ENCODE results near the gene SF3A1.
A peak's percentile ranks its signal among the peaks of the same experiment; 100 is the strongest.
"Not testable (repeated sequence)": the region's sequence is repeated elsewhere in the genome, so short reads cannot be mapped to it uniquely, and the experiment has no call there.

Gene SF3A1

DNA sequence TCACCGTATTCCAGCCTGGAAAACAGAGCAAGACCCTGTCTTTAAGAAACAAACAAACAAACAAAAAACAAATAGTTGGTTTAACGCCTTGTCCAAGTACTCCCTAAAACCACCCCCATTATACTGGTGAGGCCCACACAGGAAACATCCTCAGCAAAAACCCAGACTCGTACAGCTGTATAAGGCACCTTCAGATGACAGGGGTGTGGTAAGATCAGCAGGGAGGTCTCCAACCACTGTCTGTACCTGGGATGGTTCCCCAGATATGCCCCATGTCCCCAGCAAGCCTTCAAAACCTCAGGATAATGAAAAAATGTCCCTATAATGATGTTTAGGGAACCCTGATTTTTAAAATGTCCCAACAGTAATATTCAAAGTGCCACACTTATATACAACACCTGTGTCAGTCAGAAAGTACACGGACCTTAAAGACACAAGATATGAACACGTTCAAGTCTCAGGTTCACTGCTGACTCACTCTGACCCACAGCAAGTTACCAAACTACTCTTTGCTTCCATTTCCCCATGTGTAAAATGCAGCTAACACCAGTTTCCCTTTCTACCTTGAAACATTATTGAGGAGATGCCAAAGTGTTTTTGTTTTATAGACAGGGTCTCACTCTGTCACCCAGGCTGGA, 9.3 kb downstream of the SF3A1 start:
- DNase-seq (ENCODE audit: low read depth in 2 of 2) = no peak

DNA sequence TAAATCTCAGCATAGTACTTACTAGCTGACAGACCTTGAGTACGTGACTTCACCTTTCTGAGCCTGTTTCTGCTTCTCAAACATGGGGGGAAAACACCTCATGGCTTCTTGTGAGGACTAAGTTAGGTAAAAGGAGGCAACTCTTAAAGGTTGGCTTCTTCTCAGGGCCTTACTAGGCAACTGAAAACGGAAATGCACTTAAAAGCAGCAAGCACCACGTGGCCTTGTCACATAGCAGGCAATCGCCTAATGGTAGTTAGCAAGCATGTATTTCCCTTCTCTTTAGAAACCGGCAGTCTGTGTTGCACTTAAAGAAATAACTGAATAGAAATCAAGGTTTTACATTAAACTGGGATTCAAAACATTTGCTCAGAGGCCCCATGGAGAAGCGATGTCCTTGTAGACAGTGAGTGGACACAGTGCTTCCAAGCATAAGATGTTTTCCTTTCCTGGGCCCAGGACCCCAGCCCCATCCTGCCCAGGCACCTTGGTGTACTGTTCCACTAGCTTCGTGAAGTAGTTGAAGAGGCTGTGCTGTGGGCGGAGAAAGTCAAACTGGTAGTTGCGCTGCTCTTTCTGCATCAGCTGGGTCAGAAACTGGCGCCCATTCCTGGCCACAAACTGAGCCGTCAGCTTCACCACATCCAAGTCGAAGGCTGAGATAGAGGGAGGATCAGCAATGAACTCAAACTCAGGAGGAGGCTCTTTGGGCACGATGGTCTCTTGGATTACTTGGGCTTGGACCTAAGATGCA, 12.1 kb downstream of the SF3A1 start:
- no peak for DNase-seq (ENCODE audit: low read depth in 2 of 2)

DNA sequence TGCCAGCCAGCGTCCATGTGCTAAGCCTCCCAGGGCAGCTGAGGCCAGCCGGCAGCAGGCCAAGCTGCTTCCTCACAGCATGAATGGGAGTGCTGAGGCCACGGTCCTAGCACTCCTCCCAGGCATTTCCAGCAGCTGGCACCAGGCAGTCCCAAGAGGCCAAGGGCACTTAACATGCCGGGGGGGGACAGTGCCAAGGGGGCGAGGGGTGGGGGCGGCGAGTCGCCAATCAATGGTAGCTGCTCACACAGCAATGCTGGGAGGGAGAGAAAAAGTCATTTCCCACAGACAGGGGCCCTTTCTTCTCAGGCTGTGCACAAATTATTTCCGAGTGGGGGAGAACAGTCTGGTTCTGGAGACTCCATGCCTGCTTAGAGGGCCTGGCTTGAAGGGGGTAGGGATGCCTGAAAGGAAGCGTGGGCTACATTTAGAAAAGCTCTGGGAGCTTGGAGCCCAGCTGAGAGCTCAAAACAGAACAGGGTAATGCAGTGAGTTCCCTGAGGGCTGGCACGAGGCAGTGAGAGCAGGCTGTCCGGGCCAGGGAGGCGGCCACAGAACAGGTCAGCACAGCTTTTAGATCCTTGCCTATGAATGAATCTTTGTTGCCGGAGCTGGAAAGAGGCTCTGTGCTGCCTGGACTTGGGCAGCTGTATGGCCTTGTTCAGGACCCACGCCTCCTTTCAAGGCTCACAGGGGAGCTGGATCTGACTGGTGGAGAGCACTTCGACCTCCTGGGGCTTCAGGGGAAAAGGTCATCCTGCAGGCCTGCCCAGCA, 15.6 kb downstream of the SF3A1 start:
- no peak for DNase-seq (ENCODE audit: low read depth in 2 of 2)

DNA sequence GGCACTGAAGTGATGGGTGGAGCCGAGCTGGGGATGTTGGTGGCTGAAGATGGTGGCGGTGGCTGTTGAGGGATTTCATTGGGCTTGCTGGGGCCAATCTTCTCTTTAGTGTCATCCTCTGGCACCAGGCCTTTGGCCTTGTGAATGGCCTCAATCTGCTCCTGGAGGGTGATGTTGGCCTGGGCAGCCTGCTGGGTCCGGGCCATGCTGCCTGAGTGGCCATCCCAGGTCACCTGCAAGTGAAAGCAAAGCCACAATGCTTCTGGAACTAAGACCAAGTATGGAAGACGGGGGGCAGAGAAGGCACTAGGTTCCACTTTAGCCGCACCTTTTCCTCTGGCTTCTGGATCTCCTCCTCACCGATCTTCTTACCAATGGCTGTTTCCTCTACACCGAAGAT, 17.9 kb downstream of the SF3A1 start:
- no peak for DNase-seq (ENCODE audit: low read depth in 2 of 2)

DNA sequence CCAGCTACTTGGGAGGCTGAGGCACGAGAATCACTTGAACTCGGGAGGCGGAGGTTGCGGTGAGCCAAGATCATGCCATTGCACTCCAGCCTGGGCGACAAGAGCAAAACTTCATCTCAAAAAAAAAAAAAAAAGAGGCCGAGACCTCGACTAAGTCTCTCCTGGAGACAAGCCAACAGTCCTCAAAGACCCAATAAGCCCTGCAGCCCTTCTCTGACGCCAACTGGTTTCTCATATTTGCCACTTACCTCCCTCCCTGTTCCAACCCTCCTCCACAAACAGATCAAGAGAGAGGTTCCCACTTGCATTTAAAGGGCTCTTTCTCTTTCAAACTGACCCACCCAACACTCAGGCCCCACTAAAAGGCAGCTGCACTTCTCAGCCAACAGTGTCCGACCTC, 18.4 kb downstream of the SF3A1 start:
- DNase-seq (ENCODE audit: low read depth in 2 of 2) = not testable (repeated sequence)

DNA sequence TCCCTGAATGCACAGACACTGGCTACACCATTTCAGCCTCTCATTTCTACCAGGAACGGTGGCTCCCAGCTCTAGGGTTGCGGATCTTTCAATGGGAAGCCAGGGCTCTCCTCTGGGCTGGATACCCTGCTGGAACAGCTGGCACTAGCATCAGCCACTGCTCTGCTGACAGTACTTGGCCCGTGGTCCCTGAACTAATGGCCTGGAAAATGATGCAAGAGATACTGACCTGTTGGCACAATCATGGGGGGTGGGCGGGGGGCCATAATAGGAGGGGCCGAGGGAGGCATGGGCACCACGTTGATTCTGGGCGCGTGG, 19.3 kb downstream of the SF3A1 start:
- no peak for DNase-seq (ENCODE audit: low read depth in 2 of 2)

DNA sequence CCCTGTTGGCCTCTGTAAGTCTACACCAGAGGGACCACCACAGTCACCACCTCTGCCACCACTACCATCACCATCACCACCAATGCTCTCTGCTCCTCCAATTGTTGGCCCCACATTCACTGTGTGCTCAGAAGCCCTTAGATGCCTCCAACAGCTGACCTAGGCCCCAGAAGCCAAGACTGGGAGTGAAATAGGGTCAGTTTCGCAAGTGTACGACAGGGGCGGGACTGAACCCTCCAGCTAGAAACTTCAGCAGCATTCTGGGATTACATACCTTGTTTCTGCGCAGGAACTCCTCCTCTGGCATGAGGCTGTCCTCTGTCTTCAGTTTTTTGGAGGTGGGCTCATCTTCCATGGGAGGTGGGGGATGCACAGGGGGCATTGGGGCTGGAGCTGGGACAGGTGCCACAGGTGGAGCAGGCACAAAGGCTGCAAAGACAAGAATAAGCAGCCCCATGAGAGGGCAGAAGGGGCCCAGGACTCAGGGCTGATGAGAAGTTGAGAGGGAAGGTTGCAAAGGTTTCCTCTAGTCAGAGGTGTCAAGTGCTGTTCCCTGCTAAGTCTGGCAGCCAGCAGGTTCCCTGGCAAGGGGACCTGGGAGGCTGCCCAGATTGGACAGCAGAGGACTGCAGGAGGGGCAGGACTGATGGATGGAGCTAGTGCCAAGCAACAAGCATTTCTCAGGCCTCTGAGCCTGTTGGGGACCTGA, 19.8 kb downstream of the SF3A1 start:
- DNase-seq (ENCODE audit: low read depth in 2 of 2) = no peak

DNA sequence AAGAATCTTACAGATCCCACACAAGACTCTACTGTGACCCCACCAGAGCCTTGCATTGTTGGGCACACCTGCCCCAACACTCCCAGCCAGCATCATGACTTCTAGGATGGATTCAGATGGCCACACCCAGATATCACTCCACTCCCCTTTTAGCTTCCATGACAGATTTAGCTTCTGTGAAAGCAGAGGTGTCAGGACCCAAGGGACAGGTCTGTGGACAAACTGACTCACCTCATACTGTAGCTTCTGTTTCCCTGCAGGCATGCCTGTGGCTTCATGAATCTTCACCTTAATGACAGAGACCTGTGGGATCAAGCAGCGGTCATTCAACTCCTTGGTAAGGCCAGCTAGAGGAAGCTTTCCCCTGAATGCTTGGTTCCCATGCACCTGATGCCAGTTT, 21.5 kb downstream of the SF3A1 start:
- DNase-seq (ENCODE audit: low read depth in 2 of 2) = no peak

DNA sequence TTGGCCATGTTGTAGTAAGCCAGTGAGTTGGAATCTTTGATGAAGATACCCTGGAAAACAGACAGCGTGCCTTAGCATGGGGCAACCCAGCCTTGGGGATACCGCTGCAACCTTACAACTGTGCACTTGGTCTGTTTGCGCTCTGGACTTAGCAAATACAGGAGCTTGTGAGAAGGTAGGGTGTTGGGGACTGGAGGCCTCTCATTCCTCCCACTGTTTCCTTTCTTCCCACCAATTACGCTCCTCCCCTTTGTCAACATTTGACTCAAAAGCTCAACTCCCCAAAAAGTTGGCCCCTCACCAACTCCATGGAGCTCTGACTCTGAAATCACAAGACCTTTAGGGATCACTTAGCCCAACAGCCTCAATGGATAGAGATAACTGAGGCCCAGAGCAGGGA, 22.0 kb downstream of the SF3A1 start:
- no peak for DNase-seq (ENCODE audit: low read depth in 2 of 2)

DNA sequence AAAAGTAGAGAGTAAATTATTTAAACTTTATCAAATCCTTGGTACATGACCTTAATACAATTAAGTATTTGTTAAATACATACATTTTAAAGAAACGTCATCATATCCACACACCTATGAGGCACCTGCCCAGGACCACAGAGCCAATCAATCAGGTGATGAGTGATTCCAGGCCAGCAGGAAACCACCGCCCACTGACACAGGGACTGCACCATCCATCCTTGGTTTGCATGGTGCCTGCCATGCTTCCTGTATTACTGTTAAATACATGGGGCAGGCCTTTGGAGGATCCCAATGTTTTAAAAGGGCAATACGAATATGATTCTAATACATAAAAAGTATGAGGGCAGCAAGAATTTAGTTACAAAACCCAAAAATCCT, 23.0 kb downstream of the SF3A1 start:
- DNase-seq (ENCODE audit: low read depth in 2 of 2) = no peak

DNA sequence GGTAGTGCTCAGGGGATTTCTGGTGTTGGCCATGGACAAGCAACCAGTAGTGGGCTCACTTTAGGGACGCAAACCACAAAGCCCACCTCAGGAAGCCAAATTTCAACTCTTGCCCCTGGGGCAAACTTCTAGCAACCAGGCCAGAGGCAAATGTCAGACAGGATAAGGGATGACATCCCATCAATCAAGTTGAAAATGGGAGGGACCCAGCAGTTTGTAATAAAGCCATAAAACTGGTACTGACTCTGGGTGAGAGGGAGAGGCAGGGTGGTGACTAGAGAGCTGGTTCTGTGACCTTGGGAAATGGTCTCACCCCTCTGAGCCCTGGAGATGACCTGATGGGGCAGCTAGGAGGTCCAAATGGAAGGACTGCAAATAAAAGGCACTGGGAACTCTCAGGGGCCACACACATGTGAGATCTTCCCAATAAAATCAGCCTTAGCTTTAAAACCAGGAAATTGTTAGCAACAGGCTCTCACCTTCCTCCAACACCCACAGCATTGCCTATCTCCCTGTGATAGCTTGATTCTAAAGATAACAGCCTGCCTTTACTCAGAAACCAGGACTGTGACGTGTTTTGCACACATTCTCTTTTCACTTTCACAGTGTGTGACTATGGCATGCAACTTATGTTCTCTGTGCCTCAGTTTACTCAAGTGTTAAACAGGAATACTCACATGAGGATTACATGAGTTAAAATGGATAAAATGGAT, 23.5 kb downstream of the SF3A1 start:
- DNase-seq (ENCODE audit: low read depth in 2 of 2) = no peak

DNA sequence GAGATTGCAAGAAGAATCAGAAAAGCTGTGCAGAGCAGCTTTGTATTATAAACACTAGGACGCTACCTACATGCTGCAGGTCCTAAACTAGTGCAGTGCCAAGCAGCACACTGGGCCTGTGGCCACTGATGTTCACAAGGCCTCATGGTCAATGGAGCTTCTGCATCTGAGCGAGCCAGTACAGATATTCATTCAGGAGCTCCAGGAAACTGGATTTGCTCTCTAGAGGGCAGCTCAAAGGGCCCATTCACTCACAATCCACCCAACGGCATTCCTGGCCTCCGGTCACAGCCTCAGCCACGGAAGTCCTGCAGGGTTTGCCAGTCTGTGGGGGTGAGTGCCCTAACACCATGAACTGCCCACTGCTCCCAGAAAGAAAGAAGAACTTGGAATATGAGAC, 24.1 kb downstream of the SF3A1 start:
- DNase-seq (ENCODE audit: low read depth in 2 of 2) = no peak

DNA sequence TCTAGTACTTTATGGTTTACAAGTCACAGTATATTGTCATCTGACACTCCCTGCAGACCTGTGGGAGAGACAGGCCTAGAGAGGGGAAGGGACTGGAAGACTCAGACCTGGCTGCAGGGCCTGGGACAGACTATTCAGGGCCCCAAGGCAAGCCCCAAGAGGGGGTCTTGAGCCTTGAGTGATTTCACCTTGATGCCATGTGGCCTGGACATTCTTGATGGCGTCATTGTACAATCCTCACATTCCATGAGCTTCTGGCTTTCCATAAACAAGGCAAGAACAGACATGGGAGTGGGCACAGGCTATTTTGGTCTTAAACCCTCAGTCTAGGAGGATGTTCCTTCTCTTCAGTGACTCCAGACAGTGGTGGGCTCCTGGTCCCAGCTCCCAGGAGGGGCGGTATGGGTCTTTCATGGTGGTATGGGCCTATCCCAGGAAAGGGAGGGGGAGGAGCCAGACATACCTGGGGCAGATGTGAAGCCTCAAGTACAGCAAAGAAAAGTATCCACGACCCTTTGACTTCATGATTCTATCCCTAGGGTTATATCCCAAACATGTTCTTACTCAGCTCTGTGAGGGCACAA, 28.1 kb downstream of the SF3A1 start:
- DNase-seq (ENCODE audit: low read depth in 2 of 2) = no peak

DNA sequence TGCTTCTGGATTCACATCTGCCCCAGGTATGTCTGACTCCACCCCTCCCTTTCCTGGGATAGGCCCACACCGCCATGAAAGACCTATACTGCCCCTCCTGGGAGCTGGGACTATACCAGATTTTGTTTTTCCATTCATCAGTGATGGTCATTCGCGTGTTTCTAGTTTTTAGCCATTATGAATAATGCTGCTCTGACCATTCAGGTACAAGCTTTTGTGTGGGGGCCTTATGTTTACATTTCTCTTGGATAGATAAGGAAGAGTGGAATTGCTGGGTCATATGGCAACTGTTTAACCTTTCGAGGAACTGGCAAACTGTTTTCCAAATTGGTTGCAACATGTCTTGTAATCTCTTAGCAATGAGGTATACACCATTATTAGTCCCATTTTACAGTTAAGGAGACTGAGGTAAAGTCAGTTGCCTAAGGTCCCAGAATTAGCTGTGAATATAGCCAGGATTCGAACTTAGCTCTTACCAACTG, 28.8 kb downstream of the SF3A1 start:
- DNase-seq (ENCODE audit: low read depth in 2 of 2) = no peak

DNA sequence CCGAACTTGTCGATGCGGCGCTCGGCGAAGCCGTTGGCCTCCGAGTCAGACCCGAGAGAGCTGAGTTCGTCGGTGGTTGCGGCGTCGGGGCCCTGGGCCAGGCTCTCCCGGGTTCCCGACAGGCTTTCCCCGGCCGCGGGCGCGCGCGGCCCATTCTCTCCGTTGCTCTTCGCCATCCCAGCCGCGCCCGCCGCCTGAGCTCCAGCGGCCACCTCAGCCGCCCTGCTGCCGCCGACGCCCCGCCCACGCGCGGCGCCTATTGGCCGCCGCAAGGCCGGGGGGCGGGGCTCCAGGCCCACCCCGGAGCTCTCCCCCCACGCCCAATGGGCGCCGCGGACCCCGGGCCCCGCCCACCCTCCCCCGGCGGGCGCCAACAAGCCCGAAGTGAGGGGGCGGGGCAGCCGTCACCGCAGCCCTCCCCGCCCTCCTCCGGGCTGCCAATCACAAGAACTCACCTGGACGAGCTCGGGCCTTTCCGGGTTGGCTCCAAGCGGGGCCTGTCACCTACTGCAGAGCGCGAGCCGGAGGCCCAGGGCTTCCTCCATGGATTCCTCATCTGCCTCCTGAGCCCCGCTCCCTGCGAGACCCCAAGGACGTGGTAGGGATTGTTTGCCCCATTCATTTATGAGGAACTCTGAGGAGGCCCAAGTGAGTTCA, 29.9 kb downstream of the SF3A1 start, which contains the start of gene TBC1D10A:
TSS of gene TBC1D10A (minus strand) at position 236 of the 657 bp plus-strand sequence. CDS start at position 176, 60 bp downstream.
- peak; percentile 82 to 95 for DNase-seq (ENCODE audit: low read depth in 2 of 2)

DNA sequence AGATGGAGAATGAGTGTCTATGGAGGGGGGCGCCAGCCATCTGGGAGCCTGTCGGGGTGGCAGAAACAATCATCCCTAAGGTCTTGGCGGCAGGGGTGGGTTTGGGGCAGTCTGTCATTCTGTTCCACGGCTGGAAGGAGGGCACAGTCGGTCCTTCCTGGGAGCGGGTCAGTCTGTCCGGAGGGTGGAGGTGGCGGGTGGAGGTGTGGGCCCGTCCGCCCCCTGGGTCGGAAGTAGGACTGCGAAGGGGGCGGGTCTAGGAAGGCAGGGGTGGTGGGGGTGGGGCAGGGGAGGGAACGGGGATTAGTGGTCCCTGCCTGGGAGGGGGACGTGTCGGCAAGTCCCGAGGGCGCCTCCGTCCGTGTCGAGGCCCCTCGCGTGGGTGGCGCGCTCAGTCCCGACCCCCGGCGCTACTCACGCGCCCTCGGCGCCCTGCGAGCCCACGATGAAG, 30.4 kb downstream of the SF3A1 start:
- DNase-seq (ENCODE audit: low read depth in 2 of 2) = peak in 1 of 2 donors; percentile 18

DNA sequence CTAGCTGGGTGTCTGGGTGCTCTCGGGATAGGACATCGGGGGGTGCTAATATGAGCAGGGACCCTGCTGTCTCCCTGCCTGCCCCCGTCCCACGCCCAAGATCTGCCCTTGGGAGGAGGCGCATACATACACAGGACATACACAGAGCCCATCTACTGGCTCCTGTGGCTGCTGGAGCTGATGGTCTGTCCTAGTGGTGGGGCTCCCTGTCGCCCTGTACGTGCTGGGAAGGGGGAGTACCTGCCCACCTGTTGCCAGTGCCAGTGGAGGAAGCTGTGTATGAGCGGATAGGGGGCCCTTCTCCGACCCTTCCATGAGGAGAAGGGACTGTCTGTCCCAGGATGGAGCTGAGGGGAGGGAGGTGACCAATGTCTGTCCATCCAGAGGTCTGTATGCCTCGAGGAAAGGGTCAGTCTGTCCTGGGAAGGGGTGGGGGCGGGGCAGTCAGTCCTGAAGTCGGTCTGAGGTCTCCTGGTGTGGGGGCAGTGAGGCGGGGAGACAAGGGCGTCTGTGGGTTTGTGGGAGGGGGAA, 30.9 kb downstream of the SF3A1 start:
- DNase-seq (ENCODE audit: low read depth in 2 of 2) = no peak

DNA sequence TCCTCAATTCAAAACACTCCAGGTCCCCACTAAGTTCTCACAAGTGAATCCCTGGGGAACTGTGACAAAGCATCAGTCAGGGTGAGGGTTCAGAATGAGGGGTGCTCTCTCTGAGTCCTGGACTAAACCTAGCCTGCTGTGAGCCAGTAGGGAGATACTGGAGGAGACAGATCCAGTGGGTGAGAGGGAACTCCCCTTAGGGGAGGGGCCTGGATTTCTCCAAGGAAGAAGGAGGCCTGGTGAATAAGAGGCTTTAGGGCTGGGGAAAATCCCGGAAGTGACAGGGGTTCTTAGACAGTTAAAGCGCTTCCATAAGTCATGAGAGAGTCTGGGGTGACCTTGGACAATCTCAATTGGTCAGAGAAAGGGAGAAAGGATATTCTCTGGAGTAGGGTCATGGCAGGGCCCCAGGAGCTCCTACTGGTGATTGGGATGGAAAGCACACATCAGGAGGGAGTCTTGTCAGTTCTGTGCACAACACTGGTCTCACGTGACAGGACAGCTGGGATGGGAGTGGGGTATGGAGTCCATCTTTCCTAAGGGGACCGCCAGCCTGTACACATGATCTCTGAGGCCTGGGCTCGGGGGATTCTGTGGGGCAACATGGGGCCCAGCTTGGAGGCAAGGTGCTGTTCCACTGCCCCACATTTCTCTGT, 31.5 kb downstream of the SF3A1 start:
- DNase-seq (ENCODE audit: low read depth in 2 of 2) = no peak

DNA sequence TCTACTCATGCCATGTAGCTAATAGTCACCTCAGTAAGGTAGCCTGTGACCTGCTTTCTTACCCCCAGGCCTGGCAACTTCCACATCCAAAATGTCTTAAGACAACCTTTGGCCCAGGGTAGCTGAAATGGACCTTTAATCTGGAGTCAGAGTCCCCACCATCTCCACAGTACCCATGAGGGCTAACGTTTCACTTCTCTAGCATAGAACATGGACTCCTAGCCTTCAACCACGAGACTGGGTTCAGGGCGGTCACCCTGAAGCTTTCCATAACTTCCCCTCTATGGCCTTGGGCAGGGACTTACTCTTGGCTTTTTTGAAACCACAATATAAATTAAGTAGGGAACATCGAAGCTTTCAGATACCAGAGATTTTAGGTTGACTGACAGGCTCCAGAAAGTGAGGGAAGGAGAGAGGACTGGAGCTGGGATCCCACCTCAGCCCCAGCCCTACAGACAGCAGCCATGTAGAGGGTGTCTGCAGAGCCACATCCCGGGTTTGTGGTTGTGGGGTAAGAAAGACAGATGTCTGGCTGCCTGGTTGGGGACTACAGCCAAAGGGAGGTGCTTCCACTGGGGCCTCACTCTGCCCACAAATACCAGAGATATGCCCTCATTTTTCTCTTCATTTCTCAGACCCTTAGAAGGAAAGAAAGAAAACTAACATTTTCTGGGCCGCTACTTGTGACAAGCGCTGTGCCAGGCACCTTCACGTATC, 32.5 kb downstream of the SF3A1 start:
- no peak for DNase-seq (ENCODE audit: low read depth in 2 of 2)

Measured in stimulated activated CD8-positive, alpha-beta memory T cell treated with anti-CD3 and anti-CD28 coated beads, Interleukin-7, amount 100 ng/mL, for 4 hours (primary cell).